DOHH2 (cell line): ENCODE data around the gene NETO2.

Source experiments
- EZH2phosphoT487 ChIP-seq: fragments of 200-600 bp; sonication (generic); IDR thresholded peaks from 2 replicates; pipeline ENCODE4 v1.6.1; 2017; ENCODE audit warnings: borderline replicate concordance, mild to moderate bottlenecking, antibody characterized with exemption, low read length, moderate library complexity, mixed read lengths
- TF ChIP-seq, protein P1 (sequence below): fragments of 200-600 bp; sonication (generic); IDR thresholded peaks from one replicate; pipeline ENCODE4 v1.5.1; 2014; ENCODE audit warnings: antibody characterized with exemption, mild to moderate bottlenecking, low read depth, low read length; ENCODE audit not compliant: poor library complexity, severe bottlenecking

DNA sequence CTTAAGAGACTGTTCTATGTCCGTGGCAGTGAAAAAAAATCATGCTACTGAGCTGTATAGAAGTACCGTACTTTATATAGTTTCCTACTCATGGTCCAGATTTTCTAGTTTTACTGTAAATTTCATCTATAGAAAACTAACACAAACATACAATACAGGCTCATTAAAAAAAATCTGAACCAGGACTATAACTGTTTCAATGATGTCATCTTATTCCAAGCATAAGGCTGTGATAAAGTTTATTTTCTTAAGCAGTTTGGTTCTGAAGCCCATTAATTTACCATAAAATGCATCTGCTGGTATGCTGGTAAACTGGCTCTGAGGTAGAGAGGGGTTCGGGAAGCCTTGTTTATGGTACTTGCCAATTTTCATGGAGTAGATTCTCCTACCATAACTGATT, 16.7 kb upstream of the NETO2 start:
- TF ChIP-seq, protein P1, sequence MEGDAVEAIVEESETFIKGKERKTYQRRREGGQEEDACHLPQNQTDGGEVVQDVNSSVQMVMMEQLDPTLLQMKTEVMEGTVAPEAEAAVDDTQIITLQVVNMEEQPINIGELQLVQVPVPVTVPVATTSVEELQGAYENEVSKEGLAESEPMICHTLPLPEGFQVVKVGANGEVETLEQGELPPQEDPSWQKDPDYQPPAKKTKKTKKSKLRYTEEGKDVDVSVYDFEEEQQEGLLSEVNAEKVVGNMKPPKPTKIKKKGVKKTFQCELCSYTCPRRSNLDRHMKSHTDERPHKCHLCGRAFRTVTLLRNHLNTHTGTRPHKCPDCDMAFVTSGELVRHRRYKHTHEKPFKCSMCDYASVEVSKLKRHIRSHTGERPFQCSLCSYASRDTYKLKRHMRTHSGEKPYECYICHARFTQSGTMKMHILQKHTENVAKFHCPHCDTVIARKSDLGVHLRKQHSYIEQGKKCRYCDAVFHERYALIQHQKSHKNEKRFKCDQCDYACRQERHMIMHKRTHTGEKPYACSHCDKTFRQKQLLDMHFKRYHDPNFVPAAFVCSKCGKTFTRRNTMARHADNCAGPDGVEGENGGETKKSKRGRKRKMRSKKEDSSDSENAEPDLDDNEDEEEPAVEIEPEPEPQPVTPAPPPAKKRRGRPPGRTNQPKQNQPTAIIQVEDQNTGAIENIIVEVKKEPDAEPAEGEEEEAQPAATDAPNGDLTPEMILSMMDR = no peak
- no peak for TF ChIP-seq EZH2phosphoT487
